Sigmoid colon (tissue), 7 donors: ENCODE results near the gene ADARB2. TPM values are rescaled to one million over a fixed set of nuclear protein-coding genes. Genes with fewer than 3 reads are reported as not detected.

Source experiments
- DNase-seq: peaks from one replicate; pipeline ENCODE4 v3.0.0-alpha.2; 2019
- H3K27ac ChIP-seq, 4 donors: fragments of 200-600 bp; sonication (generic); one replicate each; pipeline ENCODE4 v1.5.1; 2016 to 2019; ENCODE audit warnings: mild to moderate bottlenecking in 1 of 4
- H3K27me3 ChIP-seq, 3 donors: fragments of 200-600 bp; sonication (generic); one replicate each; pipeline ENCODE4 v1.5.1; 2019; ENCODE audit warnings: mild to moderate bottlenecking in 1 of 3
- H3K36me3 ChIP-seq, 4 donors: fragments of 200-600 bp; sonication (generic); one replicate each; pipeline ENCODE4 v1.5.1; 2016 to 2019
- H3K4me1 ChIP-seq, 4 donors: fragments of 200-600 bp; sonication (generic); one replicate each; pipeline ENCODE4 v1.5.1; 2017 to 2019
- H3K4me3 ChIP-seq, 4 donors: fragments of 200-600 bp; sonication (generic); one replicate each; pipeline ENCODE4 v1.5.1; 2017 to 2019; ENCODE audit warnings: mild to moderate bottlenecking in 2 of 4, moderate library complexity in 1 of 4
- H3K9me3 ChIP-seq, 4 donors: fragments of 200-600 bp in 3 of 4; sonication (generic) in 3 of 4; one replicate each; pipeline versions ENCODE4 v1.5.1 to v1.6.1; 2013 to 2019
- CTCF ChIP-seq, 4 experiments: fragments of 450-650 bp in 3 of 4; fragments of 200-600 bp in 1 of 4; IDR thresholded peaks; one replicate each; pipeline ENCODE4 v1.5.1; 2016 to 2019; ENCODE audit warnings: antibody characterized with exemption in 4 of 4, mild to moderate bottlenecking in 3 of 4, moderate library complexity in 2 of 4
- EP300 ChIP-seq, 4 donors: sonication (generic); formaldehyde crosslinking; IDR thresholded peaks; one replicate each; pipeline ENCODE4 v1.6.1; 2017; ENCODE audit warnings: antibody characterized with exemption in 4 of 4
- POLR2A ChIP-seq, 2 donors: fragments of 450-650 bp; IDR thresholded peaks; one replicate each; pipeline ENCODE4 v1.6.1; 2016; ENCODE audit warnings: antibody characterized with exemption in 2 of 2, mild to moderate bottlenecking in 2 of 2, moderate library complexity in 2 of 2
- POLR2AphosphoS5 ChIP-seq, 4 donors: sonication (generic); formaldehyde crosslinking; IDR thresholded peaks; one replicate each; pipeline ENCODE4 v1.6.1; 2017; ENCODE audit warnings: antibody characterized with exemption in 4 of 4
- WGBS, 2 donors: extraction: QIAGEN DNeasy Blood & Tissue Kit; methylation state at CpG; one replicate each; pipeline ENCODE4 v1.1.7; 2013; 5-methylcytosine and 5-hydroxymethylcytosine counted together
- intact Hi-C: fragments of 100-400 bp; cut with DNase I; formaldehyde crosslinking; loops from one replicate; pipeline ENCODE4 v1.15.1; 2023
- polyA plus RNA-seq, 3 donors: library from polyadenylated mRNA; stranded (reverse); fragments of 200-250 nt; gene quantifications; one replicate each; pipeline ENCODE4 v1.2.3, GENCODE V29; 2013
- total RNA-seq, 4 donors: library from RNA; depleted of rRNA; stranded (reverse); fragments of >200 nt; gene quantifications; one replicate each; pipeline ENCODE4 v1.1.0, GENCODE V29; 2016
- donor health status: healthy with polysubstance abuse.
- donor health status: Bipolar disorder and iron deficiency.
- donor health status: healthy.

Gene ADARB2
- total and polyA plus RNA-seq, 7 donors, result 0.60 to 5.9 (median 3.5) TPM; not detected in 1

GRCh38 chr10:1134156-1134555 lies 603.2 kb downstream of the ADARB2 start:
- intact Hi-C loops, result no loop called here
- TF ChIP-seq POLR2A (IDR thresholded peaks at IDR 0.05) (no peak), CTCF (IDR thresholded peaks at IDR 0.05) (no peak), POLR2AphosphoS5 (IDR thresholded peaks at IDR 0.05) (no peak), EP300 (IDR thresholded peaks at IDR 0.05) (no peak)
- Histone ChIP-seq H3K9me3 (peaks cover 0 to 5% (median 0%) of the 10 kb centered on the region in 4 donors), H3K36me3 (peaks cover 5 to 38% (median 18%) of the 10 kb centered on the region in 4 donors), H3K4me3 (no peak overlapping the region), H3K27me3 (no peaks in the 10 kb centered on the region), H3K4me1 (no peaks in the 10 kb centered on the region), H3K27ac (no peak overlapping the region)
- WGBS, 2 donors, result 88 to 91% methylated on average over 2 of the region's 2 CpGs
- no peak for DNase-seq

- intact Hi-C loops, result no loop called here
These were observed 603.8 kb downstream of the ADARB2 start for GRCh38 chr10:1133495-1134045.

DNA sequence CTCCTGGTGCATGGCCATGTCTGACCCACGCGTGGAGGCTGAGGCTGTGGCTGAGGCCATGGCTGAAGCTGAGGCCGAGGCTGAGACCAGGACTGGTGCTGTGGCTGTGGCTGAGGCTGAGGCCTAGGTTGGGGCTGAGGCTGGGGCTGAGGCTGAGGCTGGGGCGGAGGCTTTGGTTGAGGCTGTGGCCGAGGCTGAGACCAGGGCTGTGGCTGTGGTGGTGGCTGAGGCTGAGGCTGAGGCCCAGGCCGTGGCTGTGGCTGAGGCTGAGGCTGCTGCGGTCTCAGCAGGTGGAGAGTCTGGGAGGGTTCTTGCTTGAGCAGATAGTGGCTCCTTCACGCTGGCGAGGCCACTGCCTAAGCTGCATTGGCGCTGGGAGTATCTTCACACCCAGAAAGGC lies 604.7 kb downstream of the ADARB2 start:
- H3K4me3 ChIP-seq, result no peak overlapping the region
- H3K9me3 ChIP-seq, result no peaks in the 10 kb centered on the region
- no peak overlapping the region for H3K27ac ChIP-seq
- TF ChIP-seq EP300 (IDR thresholded peaks at IDR 0.05) (no peak), POLR2A (IDR thresholded peaks at IDR 0.05) (no peak), CTCF (IDR thresholded peaks at IDR 0.05) (no peak), POLR2AphosphoS5 (IDR thresholded peaks at IDR 0.05) (no peak)
- peaks cover 0 to 7% (median 0%) of the 10 kb centered on the region in 4 donors for H3K4me1 ChIP-seq
- 82 to 88% methylated on average over 10 of the region's 10 CpGs for WGBS, 2 donors
- intact Hi-C loops, result no loop called here
- no peak for DNase-seq
- H3K36me3 ChIP-seq, result peaks cover 8 to 52% (median 25%) of the 10 kb centered on the region in 4 donors
- H3K27me3 ChIP-seq, result no peaks in the 10 kb centered on the region

More at GRCh38 chr10:1133495-1134045, 603.8 kb downstream of the ADARB2 start:
- H3K4me3 ChIP-seq, result no peak overlapping the region
- no peaks in the 10 kb centered on the region for H3K27me3 ChIP-seq
- no peaks in the 10 kb centered on the region for H3K4me1 ChIP-seq
- peaks cover 8 to 44% (median 24%) of the 10 kb centered on the region in 4 donors for H3K36me3 ChIP-seq
- H3K27ac ChIP-seq, result no peak overlapping the region
- WGBS, 2 donors, result 94 to 98% methylated on average over 3 of the region's 3 CpGs
- DNase-seq, result no peak
- no peak for TF ChIP-seq POLR2AphosphoS5 (IDR thresholded peaks at IDR 0.05)
- no peak for TF ChIP-seq POLR2A (IDR thresholded peaks at IDR 0.05)
- TF ChIP-seq CTCF (IDR thresholded peaks at IDR 0.05), result no peak
- TF ChIP-seq EP300 (IDR thresholded peaks at IDR 0.05), result no peak
- peaks cover 0 to 5% (median 0%) of the 10 kb centered on the region in 4 donors for H3K9me3 ChIP-seq

DNA sequence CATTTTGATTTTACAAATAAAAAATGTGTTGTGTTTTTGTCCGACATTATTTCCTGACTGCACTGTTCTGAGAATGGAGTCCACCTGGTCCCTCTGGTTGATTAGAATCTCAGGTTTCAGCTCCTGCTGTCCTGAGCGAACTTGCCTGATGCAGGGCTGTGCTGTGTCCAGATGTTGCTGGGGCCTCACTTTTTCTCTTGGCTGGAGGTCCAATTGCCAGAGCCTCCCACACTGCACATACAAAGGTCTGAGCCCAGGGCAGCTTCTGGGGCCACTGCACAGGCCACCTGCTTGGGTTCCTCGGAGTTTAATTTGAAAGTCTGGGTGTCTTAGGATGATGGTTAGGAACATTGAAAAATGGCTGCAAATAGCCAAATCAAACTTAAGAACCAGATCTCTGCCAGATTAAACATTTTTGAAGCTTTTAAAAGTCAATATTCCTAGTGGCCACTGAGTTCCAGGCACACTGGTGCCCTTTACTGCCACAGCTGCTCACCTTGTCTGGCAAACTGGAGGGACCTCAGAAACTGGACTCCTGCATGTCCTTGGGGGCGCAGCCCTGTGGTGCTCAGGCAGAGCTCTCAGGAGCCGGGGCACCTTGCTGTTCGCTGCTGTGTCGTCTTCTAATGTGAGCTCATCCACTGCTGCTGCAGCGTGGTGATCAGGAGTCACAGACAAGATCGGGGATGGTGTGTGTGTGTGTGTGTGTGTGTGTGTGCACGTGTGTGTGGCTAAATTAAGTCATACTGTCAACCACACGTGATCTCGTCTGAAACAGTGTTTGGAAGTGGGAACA lies 606.1 kb downstream of the ADARB2 start:
- H3K27ac ChIP-seq, result no peak overlapping the region
- no peak overlapping the region for H3K4me3 ChIP-seq
- DNase-seq, result no peak
- WGBS, 2 donors, result 95 to 96% methylated on average over 12 of the region's 12 CpGs
- intact Hi-C loops, result no loop called here
- no peak for TF ChIP-seq CTCF (IDR thresholded peaks at IDR 0.05)
- no peak for TF ChIP-seq POLR2AphosphoS5 (IDR thresholded peaks at IDR 0.05)
- TF ChIP-seq POLR2A (IDR thresholded peaks at IDR 0.05), result no peak
- TF ChIP-seq EP300 (IDR thresholded peaks at IDR 0.05), result no peak
- peaks cover 8 to 65% (median 25%) of the 10 kb centered on the region in 4 donors for H3K36me3 ChIP-seq
- H3K4me1 ChIP-seq, result peaks cover 0 to 7% (median 0%) of the 10 kb centered on the region in 4 donors
- H3K9me3 ChIP-seq, result no peaks in the 10 kb centered on the region
- H3K27me3 ChIP-seq, result no peaks in the 10 kb centered on the region
